ENCODE measurements around the gene FKBP5. TPM values are rescaled to one million over a fixed set of nuclear protein-coding genes. Genes with fewer than 3 reads are reported as not detected.
"Not testable (repeated sequence)": the region's sequence is repeated elsewhere in the genome, so short reads cannot be mapped to it uniquely, and the experiment has no call there.

FKBP5 gene
- total and polyA plus RNA-seq, 12 donors: 20.3 to 199 (median 48.6) TPM

DNA sequence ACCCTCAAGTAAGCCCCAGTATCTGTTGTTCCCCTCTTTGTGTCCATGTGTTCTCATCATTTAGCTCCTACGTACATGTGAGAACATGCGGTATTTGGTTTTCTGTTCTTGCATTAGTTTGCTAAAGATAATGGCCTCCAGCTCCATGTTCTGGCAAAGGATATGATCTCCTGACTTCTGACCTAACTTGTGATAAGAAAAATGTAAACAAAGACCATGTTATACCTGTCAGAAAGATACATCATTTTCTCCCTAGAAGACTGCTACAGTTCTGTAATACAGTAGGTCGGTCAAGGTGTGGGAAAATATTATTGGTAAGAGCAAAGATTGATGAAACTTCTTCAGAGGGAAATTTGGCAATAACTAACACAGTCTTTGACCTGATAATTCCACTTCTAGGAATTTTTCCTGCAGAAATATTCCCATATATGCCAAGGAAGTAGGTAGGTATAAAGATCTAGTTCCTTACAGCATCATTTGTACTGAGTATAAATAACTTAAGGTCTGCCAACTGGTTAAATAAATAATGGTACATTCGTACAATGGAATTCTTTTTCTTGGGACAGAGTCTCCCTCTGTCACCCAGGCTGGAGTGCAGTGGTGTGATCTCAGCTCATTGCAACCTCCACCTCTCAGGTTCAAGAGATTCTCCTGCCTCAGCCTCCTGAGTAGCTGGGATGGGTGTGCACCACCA lies 19.1 kb upstream of the FKBP5 start:
- intact Hi-C loops (cut with DNase I): no loop called here
- H3K4me3 ChIP-seq: no peak overlapping the region
- ATAC-seq: no peak
- no peaks in the 10 kb centered on the region for H3K36me3 ChIP-seq
- TF ChIP-seq, protein P1, sequence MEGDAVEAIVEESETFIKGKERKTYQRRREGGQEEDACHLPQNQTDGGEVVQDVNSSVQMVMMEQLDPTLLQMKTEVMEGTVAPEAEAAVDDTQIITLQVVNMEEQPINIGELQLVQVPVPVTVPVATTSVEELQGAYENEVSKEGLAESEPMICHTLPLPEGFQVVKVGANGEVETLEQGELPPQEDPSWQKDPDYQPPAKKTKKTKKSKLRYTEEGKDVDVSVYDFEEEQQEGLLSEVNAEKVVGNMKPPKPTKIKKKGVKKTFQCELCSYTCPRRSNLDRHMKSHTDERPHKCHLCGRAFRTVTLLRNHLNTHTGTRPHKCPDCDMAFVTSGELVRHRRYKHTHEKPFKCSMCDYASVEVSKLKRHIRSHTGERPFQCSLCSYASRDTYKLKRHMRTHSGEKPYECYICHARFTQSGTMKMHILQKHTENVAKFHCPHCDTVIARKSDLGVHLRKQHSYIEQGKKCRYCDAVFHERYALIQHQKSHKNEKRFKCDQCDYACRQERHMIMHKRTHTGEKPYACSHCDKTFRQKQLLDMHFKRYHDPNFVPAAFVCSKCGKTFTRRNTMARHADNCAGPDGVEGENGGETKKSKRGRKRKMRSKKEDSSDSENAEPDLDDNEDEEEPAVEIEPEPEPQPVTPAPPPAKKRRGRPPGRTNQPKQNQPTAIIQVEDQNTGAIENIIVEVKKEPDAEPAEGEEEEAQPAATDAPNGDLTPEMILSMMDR (IDR thresholded peaks at IDR 0.05): no peak
- H3K9me3 ChIP-seq: peaks cover 0 to 8% (median 0%) of the 10 kb centered on the region in 11 donors
- no peaks in the 10 kb centered on the region for H3K27me3 ChIP-seq
- no peak overlapping the region for H3K27ac ChIP-seq
- H3K4me1 ChIP-seq: peaks cover 0 to 13% (median 0%) of the 10 kb centered on the region in 9 donors
- no peak for DNase-seq
- 72 to 91% methylated on average over 4 of the region's 4 CpGs for WGBS, 2 donors

DNA sequence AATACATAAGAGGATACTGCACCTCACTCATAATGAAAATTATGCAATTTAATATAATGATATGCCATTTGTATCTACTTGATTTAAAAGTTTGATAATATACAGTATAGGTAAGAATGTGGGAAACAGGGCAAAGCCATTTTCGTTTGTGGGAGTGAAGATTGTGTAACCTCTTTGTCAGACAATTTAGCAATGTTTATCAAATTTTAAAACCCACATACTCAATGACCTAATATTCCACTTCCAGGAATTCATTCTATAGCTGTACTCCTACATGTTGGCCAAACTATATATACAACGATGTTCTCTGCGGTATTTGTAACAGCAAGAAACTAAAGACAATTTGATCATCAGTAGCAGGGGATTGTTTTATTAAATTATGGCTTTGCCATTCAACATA lies 17.8 kb upstream of the FKBP5 start:
- Histone ChIP-seq H3K36me3 (no peaks in the 10 kb centered on the region), H3K4me1 (peaks cover 0 to 13% (median 0%) of the 10 kb centered on the region in 9 donors), H3K27ac (no peak overlapping the region), H3K27me3 (no peaks in the 10 kb centered on the region), H3K9me3 (peaks cover 0 to 8% (median 0%) of the 10 kb centered on the region in 11 donors), H3K4me3 (no peak overlapping the region)
- no peak for ATAC-seq
- DNase-seq: no peak
- WGBS, 2 donors: 56 to 59% methylated on average over 3 of the region's 3 CpGs
- TF ChIP-seq, protein P1 (IDR thresholded peaks at IDR 0.05): no peak
- intact Hi-C loops (cut with DNase I): no loop called here

DNA sequence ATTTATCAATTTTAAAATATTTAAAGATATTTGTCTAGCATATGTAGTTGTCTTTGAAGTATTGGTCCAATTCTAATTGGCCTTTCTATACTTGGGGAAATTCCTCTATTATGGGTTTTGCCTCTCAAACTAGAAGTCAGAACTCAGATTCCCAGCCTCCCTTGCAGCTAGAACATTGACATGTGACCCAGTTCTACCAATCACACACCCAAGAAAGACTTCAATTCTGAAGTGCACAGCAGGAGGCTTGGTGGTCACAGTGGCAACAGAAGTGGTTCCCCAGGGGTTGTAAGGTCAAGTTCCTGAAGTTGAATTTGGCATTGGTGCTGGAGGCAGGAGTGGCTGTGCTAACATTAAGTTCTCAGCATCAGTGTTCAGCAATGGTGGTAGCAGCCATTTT lies 14.8 kb upstream of the FKBP5 start:
- peaks cover 0 to 8% (median 0%) of the 10 kb centered on the region in 11 donors for H3K9me3 ChIP-seq
- intact Hi-C loops (cut with DNase I): no loop called here
- ATAC-seq (no peak), DNase-seq (no peak)
- H3K36me3 ChIP-seq: no peaks in the 10 kb centered on the region
- H3K27me3 ChIP-seq: no peaks in the 10 kb centered on the region
- no peak overlapping the region for H3K27ac ChIP-seq
- peaks cover 0 to 13% (median 0%) of the 10 kb centered on the region in 9 donors for H3K4me1 ChIP-seq
- no peak overlapping the region for H3K4me3 ChIP-seq
- TF ChIP-seq, protein P1 (IDR thresholded peaks at IDR 0.05): no peak

DNA sequence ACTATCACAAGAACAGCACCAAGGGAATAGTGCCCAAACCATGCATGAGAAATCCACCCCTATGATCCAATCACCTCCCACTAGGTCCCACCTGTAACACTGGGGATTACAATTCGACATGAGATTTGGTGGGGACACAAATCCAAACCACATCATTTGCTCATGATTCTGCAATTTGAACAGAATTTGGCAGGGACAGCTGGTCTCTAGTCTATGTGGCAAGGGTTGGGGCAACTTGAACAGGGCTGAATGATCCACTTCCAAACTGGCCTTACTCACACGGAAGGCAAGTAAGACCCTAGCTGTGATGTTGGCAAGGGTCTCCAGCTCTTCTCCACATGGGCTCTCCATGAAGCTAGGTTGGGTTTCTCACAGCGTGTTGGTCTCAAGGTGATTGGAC lies 10.1 kb upstream of the FKBP5 start:
- WGBS, 2 donors: 92 to 94% methylated on average over 3 of the region's 3 CpGs
- TF ChIP-seq, protein P1 (IDR thresholded peaks at IDR 0.05): no peak
- Histone ChIP-seq H3K36me3 (no peaks in the 10 kb centered on the region), H3K4me1 (no peaks in the 10 kb centered on the region), H3K27ac (no peak overlapping the region), H3K4me3 (no peak overlapping the region), H3K27me3 (no peaks in the 10 kb centered on the region), H3K9me3 (peaks cover 0 to 13% (median 0%) of the 10 kb centered on the region in 11 donors)
- intact Hi-C loops (cut with DNase I): no loop called here
- no peak for DNase-seq
- no peak for ATAC-seq

DNA sequence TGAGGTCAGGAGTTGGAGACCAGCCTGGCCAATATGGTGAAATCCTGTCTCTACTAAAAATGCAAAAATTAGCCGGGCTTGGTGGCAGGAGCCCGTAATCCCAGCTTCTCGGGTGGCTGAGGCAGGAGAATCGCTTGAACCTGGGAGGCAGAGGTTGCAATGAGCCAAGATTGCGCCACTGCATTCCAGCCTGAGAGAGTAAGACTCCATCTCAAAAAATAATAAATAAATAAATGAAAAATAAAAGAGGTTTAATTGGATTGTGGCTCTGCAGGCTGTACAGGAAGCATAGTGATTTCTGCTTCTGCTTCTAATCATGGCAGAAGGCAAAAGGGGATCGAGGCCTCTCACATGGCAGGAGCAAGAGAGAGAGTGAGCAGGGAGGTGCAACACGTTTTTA lies 9.7 kb upstream of the FKBP5 start:
- H3K27ac ChIP-seq, ATAC-seq, H3K4me1 ChIP-seq: not testable (repeated sequence)

More for the DNA sequence above, 9.7 kb upstream of the FKBP5 start:
- DNase-seq; H3K4me3 ChIP-seq; intact Hi-C loops (cut with DNase I); H3K27me3 ChIP-seq; H3K36me3 ChIP-seq: not testable (repeated sequence)
- peaks cover 0 to 11% (median 0%) of the 10 kb centered on the region in 11 donors for H3K9me3 ChIP-seq
- WGBS, 2 donors: 93% methylated on average over 7 of the region's 7 CpGs

Measured in heart right ventricle (tissue), 16 donors.